H1 (cell line): ENCODE measurements around the gene DSE. TPM values are rescaled to one million over a fixed set of nuclear protein-coding genes. Genes with fewer than 3 reads are reported as not detected.

Source experiments
- CTCF ChIA-PET: fragments of 300-600 bp; sonication (Branson Sonifier 250); formaldehyde crosslinking; loops from one replicate; lab custom pipeline; 2021; ENCODE audit not compliant: partially characterized antibody; lab: Charles Lee
- POLR2A ChIA-PET: fragments of 300-600 bp; sonication (Branson Sonifier 250); formaldehyde crosslinking; loops from one replicate; lab custom pipeline; 2021; ENCODE audit warnings: inconsistent platforms; ENCODE audit not compliant: partially characterized antibody; lab: Charles Lee
- DNase-seq, 2 experiments: peaks; one replicate each; pipeline versions ENCODE4 v3.0.0 to v3.0.0-alpha.2; 2010 to 2022; ENCODE audit warnings: low spot score in 2 of 2, low read depth in 1 of 2, mixed read lengths in 1 of 2
- FAIRE-seq: peaks from 2 replicates; lab custom pipeline; 2011; peaks lifted over from hg19 to GRCh38; lab: Jason Lieb, UNC
- H2AFZ ChIP-seq: 2 replicates; pipeline ENCODE4 v1.8.1; 2012; ENCODE audit warnings: low read length, inconsistent platforms
- H2AK5ac ChIP-seq: 2 replicates; pipeline ENCODE4 v1.6.1; 2013; ENCODE audit warnings: low read depth, low read length
- H2BK120ac ChIP-seq: replicated peaks from 2 replicates; pipeline ENCODE3; 2013; ENCODE audit warnings: low read depth, low read length, inconsistent platforms
- H2BK12ac ChIP-seq: 2 replicates; pipeline ENCODE4 v1.6.1; 2013; ENCODE audit warnings: low read depth, low read length
- H2BK15ac ChIP-seq: 2 replicates; pipeline ENCODE4 v1.6.1; 2013; ENCODE audit warnings: low read length
- H2BK20ac ChIP-seq: 2 replicates; pipeline ENCODE4 v1.6.1; 2013; ENCODE audit warnings: low read length
- H2BK5ac ChIP-seq: 2 replicates; pipeline ENCODE4 v1.6.1; 2013; ENCODE audit warnings: low read depth, low read length
- H3K14ac ChIP-seq: 2 replicates; pipeline ENCODE4 v1.6.1; 2013; ENCODE audit warnings: inconsistent platforms; ENCODE audit not compliant: insufficient read length
- H3K18ac ChIP-seq: 2 replicates; pipeline ENCODE4 v1.6.1; 2013; ENCODE audit warnings: low read length; ENCODE audit errors: extremely low read depth
- H3K23ac ChIP-seq: 2 replicates; pipeline ENCODE4 v1.6.1; 2013; ENCODE audit warnings: inconsistent platforms; ENCODE audit not compliant: insufficient read length
- H3K23me2 ChIP-seq: 2 replicates; pipeline ENCODE4 v1.6.1; 2013; ENCODE audit warnings: low read depth, low read length
- H3K27ac ChIP-seq: 2 replicates; pipeline ENCODE4 v1.6.1; 2011; ENCODE audit warnings: low read depth, low read length, inconsistent platforms
- H3K27me3 ChIP-seq, 4 experiments: replicated peaks in 1 of 4; 1 replicate in 1 of 4; 2 replicates in 3 of 4; pipeline versions ENCODE4 v1.6.1 to v1.8.1; 2011 to 2013; ENCODE audit warnings: low read length in 3 of 4, mild to moderate bottlenecking in 3 of 4, inconsistent platforms in 2 of 4, mixed read lengths in 2 of 4, moderate library complexity in 1 of 4; ENCODE audit not compliant: control insufficient read depth in 3 of 4, insufficient read depth in 3 of 4; ENCODE audit errors: extremely low read depth in 1 of 4
- H3K36me3 ChIP-seq, 4 experiments: 2 replicates each; pipeline versions ENCODE4 v1.6.1 to v1.8.1; 2011 to 2013; ENCODE audit warnings: mild to moderate bottlenecking in 4 of 4, low read length in 3 of 4, moderate library complexity in 2 of 4, control low read depth in 1 of 4, inconsistent platforms in 1 of 4; ENCODE audit not compliant: insufficient read depth in 4 of 4, control insufficient read depth in 2 of 4
- H3K4ac ChIP-seq: replicated peaks from 2 replicates; pipeline ENCODE3; 2013; ENCODE audit warnings: low read length, low read depth, mixed read lengths, inconsistent platforms; ENCODE audit not compliant: insufficient read length
- H3K4me1 ChIP-seq, 4 experiments: replicated peaks in 1 of 4; 1 replicate in 1 of 4; 2 replicates in 3 of 4; pipeline versions ENCODE4 v1.6.1 to v1.8.1; 2011 to 2013; ENCODE audit warnings: low read length in 3 of 4, inconsistent platforms in 2 of 4, mixed read lengths in 1 of 4; ENCODE audit not compliant: insufficient read depth in 4 of 4, control insufficient read depth in 3 of 4
- H3K4me2 ChIP-seq, 2 experiments: 2 replicates each; pipeline versions ENCODE4 v1.6.1 to v1.8.1; 2011 to 2013; ENCODE audit warnings: low read depth in 2 of 2, low read length in 2 of 2, control low read depth in 1 of 2, inconsistent platforms in 1 of 2, mild to moderate bottlenecking in 1 of 2; ENCODE audit not compliant: insufficient read depth in 1 of 2
- H3K4me3 ChIP-seq, 4 experiments: fragments of 200-600, 300-600 bp in 1 of 4; sonication (generic), shearing (Covaris generic), sonication (Bioruptor Twin) in 1 of 4; 2 replicates each; pipeline versions ENCODE4 v1.5.1 to v1.8.1; 2011 to 2016; ENCODE audit warnings: low read length in 4 of 4, low read depth in 3 of 4, control low read depth in 2 of 4, inconsistent platforms in 2 of 4, mild to moderate bottlenecking in 2 of 4, mixed read lengths in 1 of 4, moderate library complexity in 1 of 4; ENCODE audit not compliant: insufficient read depth in 2 of 4; ENCODE audit errors: extremely low read depth in 1 of 4
- H3K56ac ChIP-seq: replicated peaks from 2 replicates; pipeline ENCODE3; 2013; ENCODE audit warnings: low read depth, mild to moderate bottlenecking, mixed read lengths, low read length, inconsistent platforms; ENCODE audit not compliant: insufficient read length
- H3K79me1 ChIP-seq: 2 replicates; pipeline ENCODE4 v1.6.1; 2013; ENCODE audit warnings: low read depth, low read length, control low read depth
- H3K79me2 ChIP-seq, 2 experiments: 2 replicates each; pipeline versions ENCODE4 v1.6.1 to v1.8.1; 2012 to 2013; ENCODE audit warnings: low read length in 2 of 2, mild to moderate bottlenecking in 2 of 2, inconsistent platforms in 1 of 2; ENCODE audit not compliant: insufficient read depth in 2 of 2, control insufficient read depth in 1 of 2
- H3K9ac ChIP-seq, 4 experiments: replicated peaks in 1 of 4; 1 replicate in 1 of 4; 2 replicates in 3 of 4; pipeline versions ENCODE4 v1.6.1 to v1.8.1; 2011 to 2013; ENCODE audit warnings: low read depth in 3 of 4, low read length in 3 of 4, control low read depth in 2 of 4, mild to moderate bottlenecking in 2 of 4, moderate library complexity in 2 of 4, inconsistent platforms in 1 of 4; ENCODE audit errors: extremely low read depth in 1 of 4
- H3K9me3 ChIP-seq, 2 experiments: 2 replicates each; pipeline versions ENCODE4 v1.6.1 to v1.8.1; 2012 to 2013; ENCODE audit warnings: mild to moderate bottlenecking in 2 of 2, moderate library complexity in 2 of 2, control low read depth in 1 of 2, inconsistent platforms in 1 of 2, low read depth in 1 of 2, low read length in 1 of 2, mixed read lengths in 1 of 2; ENCODE audit not compliant: insufficient read depth in 2 of 2
- H4K20me1 ChIP-seq, 2 experiments: replicated peaks in 1 of 2; 2 replicates each; pipeline versions ENCODE3 to v1.8.1; 2011 to 2013; ENCODE audit warnings: inconsistent platforms in 2 of 2, low read length in 2 of 2, mild to moderate bottlenecking in 1 of 2; ENCODE audit not compliant: insufficient read depth in 2 of 2, control insufficient read depth in 1 of 2
- H4K5ac ChIP-seq: 2 replicates; pipeline ENCODE4 v1.6.1; 2013; ENCODE audit warnings: low read length, low read depth, mixed read lengths, inconsistent platforms; ENCODE audit not compliant: insufficient read length
- H4K8ac ChIP-seq: 2 replicates; pipeline ENCODE4 v1.8.0; 2013; ENCODE audit warnings: mild to moderate bottlenecking, moderate library complexity, low read length, inconsistent platforms; ENCODE audit not compliant: insufficient read depth; ENCODE audit errors: extremely low read depth
- H4K91ac ChIP-seq: replicated peaks from 2 replicates; pipeline ENCODE3; 2013; ENCODE audit warnings: low read length, mixed read lengths, inconsistent platforms; ENCODE audit not compliant: insufficient read length
- ASH2L ChIP-seq: fragments of 200-600, 300-600 bp; sonication (generic); IDR thresholded peaks from one replicate; pipeline ENCODE4 v1.7.1; 2017; ENCODE audit warnings: low read length
- BACH1 ChIP-seq: IDR thresholded peaks from 2 replicates; pipeline ENCODE4 v1.6.1; 2012; ENCODE audit warnings: low read length, improper control_type of control experiment
- CREB1 ChIP-seq: IDR thresholded peaks from 2 replicates; pipeline ENCODE4 v1.6.1; 2012; ENCODE audit warnings: inconsistent platforms
- CTBP2 ChIP-seq: IDR thresholded peaks from 2 replicates; pipeline ENCODE4 v1.7.0; 2011; ENCODE audit warnings: borderline replicate concordance, mild to moderate bottlenecking, moderate library complexity, mixed read lengths, low read length; ENCODE audit not compliant: insufficient read depth, insufficient read length
- EP300 ChIP-seq, 2 experiments: IDR thresholded peaks; 1 replicate in 1 of 2; 2 replicates in 1 of 2; pipeline ENCODE4 v1.6.1; 2011 to 2012; ENCODE audit warnings: low read depth in 2 of 2, low read length in 2 of 2, mild to moderate bottlenecking in 2 of 2, borderline replicate concordance in 1 of 2, inconsistent platforms in 1 of 2, moderate library complexity in 1 of 2
- KDM5A ChIP-seq: fragments of 200-600 bp; IDR thresholded peaks from 2 replicates; pipeline ENCODE4 v1.7.1; 2012; ENCODE audit warnings: mild to moderate bottlenecking, low read length, inconsistent platforms, mixed read lengths
- POLR2AphosphoS5 ChIP-seq: IDR thresholded peaks from 2 replicates; pipeline ENCODE4 v1.6.1; 2011; ENCODE audit warnings: low read depth, low read length
- RFX5 ChIP-seq: IDR thresholded peaks from 2 replicates; pipeline ENCODE4 v1.6.1; 2011; ENCODE audit warnings: low read depth, low read length, improper control_type of control experiment, borderline replicate concordance
- SIRT6 ChIP-seq: IDR thresholded peaks from one replicate; pipeline ENCODE4 v1.7.1; 2012; ENCODE audit warnings: low read length, inconsistent platforms
- SIX5 ChIP-seq: IDR thresholded peaks from 2 replicates; pipeline ENCODE4 v1.6.1; 2011; ENCODE audit warnings: mild to moderate bottlenecking, low read depth, low read length
- TEAD4 ChIP-seq: IDR thresholded peaks from 2 replicates; pipeline ENCODE4 v1.6.1; 2012; ENCODE audit warnings: low read depth, low read length, inconsistent platforms, mixed read lengths
- WGBS, 2 experiments: shearing (Covaris generic) in 1 of 2; methylation state at CpG; one replicate each; pipeline versions ENCODE4 v1.1.6 to v1.1.7; 2013 to 2015; ENCODE audit warnings: low lambda C conversion rate in 2 of 2, mixed read lengths in 2 of 2, inconsistent platforms in 1 of 2, low coverage in 1 of 2, missing lambda C conversion rate in 1 of 2; ENCODE audit not compliant: insufficient replicate concordance in 2 of 2, insufficient coverage in 1 of 2, insufficient read length in 1 of 2; ENCODE audit errors: extremely low coverage in 1 of 2, missing lambda C conversion rate in 1 of 2; 5-methylcytosine and 5-hydroxymethylcytosine counted together
- polyA plus RNA-seq, 7 experiments: library from polyadenylated mRNA; depleted of rRNA in 3 of 7; stranded (reverse) in 5 of 7; unstranded in 2 of 7; fragments of >200 nt in 5 of 7; fragments of 200-250 nt in 2 of 7; gene quantifications; 1 replicate in 5 of 7; 2 replicates in 1 of 7; 4 replicates in 1 of 7; pipeline versions ENCODE4 v1.2.1 to v1.2.3, GENCODE V29; 2011 to 2013; ENCODE audit warnings: missing spikeins in 2 of 7, mixed read lengths in 2 of 7
- total RNA-seq: library from RNA; stranded (reverse); fragmentation: NEBNext Ultra II Directional; extraction: Animal tissue kit (Norgen Biotek cat#: 25700); gene quantifications from 2 replicates; pipeline ENCODE4 v1.2.1, GENCODE V29; 2021
- TF ChIP-seq, protein P1 (sequence below): IDR thresholded peaks from 2 replicates; pipeline ENCODE4 v1.6.1; 2012; ENCODE audit warnings: inconsistent platforms
- TF ChIP-seq, protein P2 (sequence below): IDR thresholded peaks from 2 replicates; pipeline ENCODE4 v1.6.1; 2012; ENCODE audit warnings: low read length, inconsistent platforms

Gene DSE
- total and polyA plus RNA-seq, 2 of the 8 experiments (the other 6 are each of a cell fraction or from before 2014, with no cell fraction given): 32.5 to 94.4 TPM

DNA sequence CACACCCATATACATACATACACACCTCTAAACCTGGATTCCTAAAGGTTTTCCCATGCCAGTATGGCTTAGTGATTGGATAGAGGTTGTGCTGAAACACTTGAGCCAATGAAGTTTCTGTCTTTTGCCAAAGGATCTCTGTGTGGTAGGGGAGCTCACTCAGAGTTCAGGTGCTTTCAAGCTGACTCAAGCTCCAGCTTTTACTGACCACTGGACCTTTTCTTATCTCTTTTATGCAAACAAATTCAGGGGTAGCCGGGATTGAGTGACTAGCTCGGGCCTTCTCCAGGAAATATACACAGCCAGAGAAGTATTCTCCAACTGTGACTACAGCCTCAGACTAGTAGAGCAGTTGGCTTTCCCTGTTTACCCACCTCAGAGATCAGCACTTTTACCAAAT is 21.5 kb upstream of the DSE start:
- FAIRE-seq (no peak), DNase-seq (no peak)
- H3K4me3 ChIP-seq: no peak overlapping the region
- H2BK5ac ChIP-seq: no peak overlapping the region
- H3K27ac ChIP-seq: no peak overlapping the region
- no peak overlapping the region for H4K8ac ChIP-seq
- H3K23ac ChIP-seq: no peak overlapping the region
- H4K20me1 ChIP-seq: no peaks in the 10 kb centered on the region
- H3K9ac ChIP-seq: no peak overlapping the region
- H3K4me2 ChIP-seq: no peak overlapping the region
- no peak overlapping the region for H2AFZ ChIP-seq
- no peak overlapping the region for H2BK20ac ChIP-seq
- no peaks in the 10 kb centered on the region for H3K79me2 ChIP-seq
- H3K36me3 ChIP-seq: no peaks in the 10 kb centered on the region
- H3K23me2 ChIP-seq: no peaks in the 10 kb centered on the region
- no peak overlapping the region for H4K91ac ChIP-seq
- no peaks in the 10 kb centered on the region for H3K27me3 ChIP-seq
- no peak overlapping the region for H2BK12ac ChIP-seq
- no peaks in the 10 kb centered on the region for H3K79me1 ChIP-seq
- H3K56ac ChIP-seq: no peak overlapping the region
- H2BK120ac ChIP-seq: no peak overlapping the region
- H3K9me3 ChIP-seq: no peaks in the 10 kb centered on the region
- 45% methylated on average over 2 of the region's 2 CpGs; no CpG with 5 or more reads in 1 of the 2 experiments for WGBS, 2 experiments
- H4K5ac ChIP-seq: no peak overlapping the region
- ChIA-PET CTCF (interaction anchor here (0.5 to 1.1 kb wide), 4 partner anchors 12 to 75 kb away, joined by 3 to 7 read pairs (median 4); no protein-coding TSS in a partner anchor), POLR2A (interaction anchor here (1.5 kb wide), 1 partner anchor 70 kb away, joined by 5 read pairs; the partner anchor contains the start of gene TSPYL1)
- no peaks in the 10 kb centered on the region for H3K4me1 ChIP-seq
- H2BK15ac ChIP-seq: no peak overlapping the region
- no peak overlapping the region for H2AK5ac ChIP-seq
- H3K4ac ChIP-seq: no peak overlapping the region
- no peak overlapping the region for H3K18ac ChIP-seq
- H3K14ac ChIP-seq: no peak overlapping the region
- TF ChIP-seq, protein P1, sequence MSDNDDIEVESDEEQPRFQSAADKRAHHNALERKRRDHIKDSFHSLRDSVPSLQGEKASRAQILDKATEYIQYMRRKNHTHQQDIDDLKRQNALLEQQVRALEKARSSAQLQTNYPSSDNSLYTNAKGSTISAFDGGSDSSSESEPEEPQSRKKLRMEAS: no peak
- TF ChIP-seq KDM5A (no peak), ASH2L (no peak), BACH1 (no peak), CREB1 (no peak), TEAD4 (no peak), POLR2AphosphoS5 (no peak), SIRT6 (no peak), RFX5 (no peak), CTBP2 (no peak), EP300 (IDR thresholded peaks at IDR 0.05; ENCODE audit: borderline replicate concordance in 1 of 2, low read depth in 2 of 2, low read length in 2 of 2) (no peak), SIX5 (no peak)
- TF ChIP-seq, protein P2, sequence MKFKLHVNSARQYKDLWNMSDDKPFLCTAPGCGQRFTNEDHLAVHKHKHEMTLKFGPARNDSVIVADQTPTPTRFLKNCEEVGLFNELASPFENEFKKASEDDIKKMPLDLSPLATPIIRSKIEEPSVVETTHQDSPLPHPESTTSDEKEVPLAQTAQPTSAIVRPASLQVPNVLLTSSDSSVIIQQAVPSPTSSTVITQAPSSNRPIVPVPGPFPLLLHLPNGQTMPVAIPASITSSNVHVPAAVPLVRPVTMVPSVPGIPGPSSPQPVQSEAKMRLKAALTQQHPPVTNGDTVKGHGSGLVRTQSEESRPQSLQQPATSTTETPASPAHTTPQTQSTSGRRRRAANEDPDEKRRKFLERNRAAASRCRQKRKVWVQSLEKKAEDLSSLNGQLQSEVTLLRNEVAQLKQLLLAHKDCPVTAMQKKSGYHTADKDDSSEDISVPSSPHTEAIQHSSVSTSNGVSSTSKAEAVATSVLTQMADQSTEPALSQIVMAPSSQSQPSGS: no peak
